Measurements from ENCODE around the gene TLK1.

Gene TLK1

GRCh38 chr2:171124541-171124940, 36.2 kb downstream of the TLK1 start:
- no peak for TF ChIP-seq CTCF (IDR thresholded peaks at IDR 0.05)
- H3K27ac ChIP-seq = no peak overlapping the region

- TF ChIP-seq CTCF (IDR thresholded peaks at IDR 0.05) = no peak
- no peak for TF ChIP-seq ZFX (IDR thresholded peaks at IDR 0.05; ENCODE audit: borderline replicate concordance)
- no peak overlapping the region for H3K27ac ChIP-seq
These were observed 51.1 kb downstream of the TLK1 start for GRCh38 chr2:171109571-171109970.

GRCh38 chr2:171109020-171109419, 51.7 kb downstream of the TLK1 start:
- TF ChIP-seq CTCF (IDR thresholded peaks at IDR 0.05) (no peak), ZFX (IDR thresholded peaks at IDR 0.05; ENCODE audit: borderline replicate concordance) (no peak)
- H3K27ac ChIP-seq = no peak overlapping the region

GRCh38 chr2:171107803-171108202, 52.9 kb downstream of the TLK1 start:
- TF ChIP-seq ZFX (IDR thresholded peaks at IDR 0.05; ENCODE audit: borderline replicate concordance) (no peak), CTCF (IDR thresholded peaks at IDR 0.05) (no peak)

GRCh38 chr2:171104379-171104778, 56.3 kb downstream of the TLK1 start:
- TF ChIP-seq CTCF (IDR thresholded peaks at IDR 0.05) (no peak), ZFX (IDR thresholded peaks at IDR 0.05; ENCODE audit: borderline replicate concordance) (no peak)
- H3K27ac ChIP-seq = no peak overlapping the region

More at GRCh38 chr2:171107803-171108202, 52.9 kb downstream of the TLK1 start:
- H3K27ac ChIP-seq = no peak overlapping the region

GRCh38 chr2:171102802-171103201, 57.9 kb downstream of the TLK1 start:
- TF ChIP-seq CTCF (IDR thresholded peaks at IDR 0.05) (no peak), ZFX (IDR thresholded peaks at IDR 0.05; ENCODE audit: borderline replicate concordance) (no peak)

GRCh38 chr2:171100370-171100769, 60.3 kb downstream of the TLK1 start:
- no peak overlapping the region for H3K27ac ChIP-seq
- TF ChIP-seq ZFX (IDR thresholded peaks at IDR 0.05; ENCODE audit: borderline replicate concordance) (no peak), CTCF (IDR thresholded peaks at IDR 0.05) (no peak)

More at GRCh38 chr2:171102802-171103201, 57.9 kb downstream of the TLK1 start:
- H3K27ac ChIP-seq = no peak overlapping the region

Data from 22Rv1 (cell line).